Ramos (cell line): ENCODE data around the gene MPPE1.

Source experiments
- in situ Hi-C: fragments of 300-500 bp; cut with MboI; formaldehyde crosslinking; loops from one replicate; pipeline ENCODE4 v1.14.3; 2022; ENCODE audit warnings: low sequenced_read_pairs; ENCODE audit not compliant: unreplicated experiment

Gene MPPE1

GRCh38 chr18:11887328-11888128 is 20.6 kb downstream of the MPPE1 start:
- in situ Hi-C loops, result no loop called here

GRCh38 chr18:11886577-11887110 is 21.5 kb downstream of the MPPE1 start:
- in situ Hi-C loops, result no loop called here

GRCh38 chr18:11885278-11885947 is 22.7 kb downstream of the MPPE1 start:
- in situ Hi-C loops, result no loop called here

- in situ Hi-C loops, result no loop called here
Measured at GRCh38 chr18:11884396-11885030, 23.6 kb downstream of the MPPE1 start.

- in situ Hi-C loops, result no loop called here
Measured at GRCh38 chr18:11883153-11883552, 25.0 kb downstream of the MPPE1 start.

- in situ Hi-C loops, result no loop called here
Measured at GRCh38 chr18:11882636-11883035, 25.5 kb downstream of the MPPE1 start.

GRCh38 chr18:11880586-11881304 is 27.4 kb downstream of the MPPE1 start:
- in situ Hi-C loops, result no loop called here

GRCh38 chr18:11877497-11878135 is 30.5 kb downstream of the MPPE1 start:
- in situ Hi-C loops, result no loop called here

- in situ Hi-C loops, result no loop called here
Measured at GRCh38 chr18:11874676-11875075, 33.4 kb downstream of the MPPE1 start.

GRCh38 chr18:11873670-11874340 is 34.3 kb downstream of the MPPE1 start:
- in situ Hi-C loops, result no loop called here

- in situ Hi-C loops, result no loop called here
Measured at GRCh38 chr18:11872479-11873136, 35.5 kb downstream of the MPPE1 start.

- in situ Hi-C loops, result no loop called here
Measured at GRCh38 chr18:11871501-11871900, 36.6 kb downstream of the MPPE1 start.

- in situ Hi-C loops, result no loop called here
Measured at GRCh38 chr18:11868230-11868629, 39.9 kb downstream of the MPPE1 start.

GRCh38 chr18:11866764-11867163 is 41.4 kb downstream of the MPPE1 start:
- in situ Hi-C loops, result no loop called here

GRCh38 chr18:11866329-11866728 is 41.8 kb downstream of the MPPE1 start:
- in situ Hi-C loops, result no loop called here

- in situ Hi-C loops, result no loop called here
Measured at GRCh38 chr18:11865071-11865470, 43.0 kb downstream of the MPPE1 start.

GRCh38 chr18:11864471-11864870 is 43.6 kb downstream of the MPPE1 start:
- in situ Hi-C loops, result no loop called here

GRCh38 chr18:11862468-11863137 is 45.5 kb downstream of the MPPE1 start:
- in situ Hi-C loops, result no loop called here
